GM15510 (cell line): ENCODE data around the gene TEX2.

Source experiments
- POLR2A ChIP-seq: IDR thresholded peaks from 3 replicates; pipeline ENCODE4 v1.6.1; 2011; ENCODE audit warnings: borderline replicate concordance; ENCODE audit not compliant: insufficient read length; ENCODE audit errors: extremely low read depth

Gene TEX2

DNA sequence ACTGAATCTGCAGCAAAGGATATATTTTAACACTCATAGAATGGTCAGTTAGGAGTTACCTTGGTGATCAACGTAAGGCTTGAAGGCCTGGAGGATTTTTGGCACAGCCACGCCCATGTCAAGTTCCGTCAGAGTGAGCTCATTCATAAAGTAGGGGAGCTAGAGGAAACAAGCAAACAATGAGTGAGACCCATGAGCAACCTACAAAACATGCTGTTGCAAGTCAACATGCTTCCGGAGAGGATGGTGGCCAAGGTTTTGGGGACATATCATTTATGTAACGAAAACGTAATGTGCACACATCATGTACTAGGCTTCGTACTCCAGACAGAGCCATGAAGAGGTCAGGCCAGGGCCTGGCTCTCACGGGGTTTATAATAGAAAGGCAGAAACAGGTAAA lies 92.0 kb downstream of the TEX2 start:
- TF ChIP-seq POLR2A = no peak

- TF ChIP-seq POLR2A = no peak
These were observed 92.8 kb downstream of the TEX2 start for GRCh38 chr17:64170286-64170685.

DNA sequence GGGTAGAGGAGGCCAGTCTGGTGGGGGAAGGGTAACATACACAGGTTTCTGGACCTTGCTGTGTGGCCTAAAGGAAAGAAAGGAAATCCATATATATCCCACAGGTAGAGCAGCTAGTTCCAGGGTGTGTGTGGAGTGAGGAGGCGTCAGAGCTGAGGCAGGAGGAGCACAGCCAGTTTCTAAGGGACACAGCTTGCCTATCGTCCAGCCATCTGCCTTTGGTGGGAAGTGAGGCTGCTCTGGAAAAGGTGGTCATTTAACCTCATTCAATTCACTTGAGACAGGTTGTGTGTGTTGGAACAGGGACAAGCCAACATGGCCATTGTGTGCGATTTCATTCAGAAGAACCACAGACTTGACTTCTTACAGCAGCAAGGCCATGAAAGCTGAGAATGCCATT lies 96.2 kb downstream of the TEX2 start:
- no peak for TF ChIP-seq POLR2A

GRCh38 chr17:64165347-64165746 lies 97.7 kb downstream of the TEX2 start:
- TF ChIP-seq POLR2A = no peak

DNA sequence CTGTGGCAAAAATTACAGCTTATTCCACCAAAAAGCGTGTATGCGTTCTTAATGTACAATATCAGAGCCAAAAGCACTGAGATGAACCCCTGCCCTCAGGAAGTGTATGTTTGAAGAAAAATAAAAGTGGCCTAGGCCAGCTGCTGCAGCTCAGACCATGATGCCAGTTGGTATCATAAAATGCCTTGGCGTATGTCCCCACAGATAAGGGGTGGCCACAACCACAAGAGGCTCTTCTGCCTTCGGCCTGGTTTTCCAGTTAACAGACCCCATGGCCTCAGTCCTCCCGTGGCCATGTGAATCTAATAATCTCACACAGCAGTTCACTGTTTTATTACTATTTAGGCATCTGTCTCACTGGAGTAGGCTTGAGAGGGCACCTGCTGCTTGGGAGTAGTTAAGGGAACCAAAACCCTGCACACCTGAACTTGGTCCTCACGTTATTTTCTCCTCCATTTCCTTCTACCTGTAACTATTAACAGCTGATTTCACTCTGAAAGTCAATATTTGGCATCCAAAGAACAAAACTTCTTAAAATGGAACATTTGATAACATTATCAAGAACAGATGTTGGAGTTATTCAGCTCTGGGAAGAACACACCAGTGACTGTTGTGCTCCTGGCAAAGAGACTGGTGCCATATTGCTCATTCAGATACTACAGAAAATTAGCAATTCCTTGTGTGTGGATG lies 98.3 kb downstream of the TEX2 start:
- no peak for TF ChIP-seq POLR2A

DNA sequence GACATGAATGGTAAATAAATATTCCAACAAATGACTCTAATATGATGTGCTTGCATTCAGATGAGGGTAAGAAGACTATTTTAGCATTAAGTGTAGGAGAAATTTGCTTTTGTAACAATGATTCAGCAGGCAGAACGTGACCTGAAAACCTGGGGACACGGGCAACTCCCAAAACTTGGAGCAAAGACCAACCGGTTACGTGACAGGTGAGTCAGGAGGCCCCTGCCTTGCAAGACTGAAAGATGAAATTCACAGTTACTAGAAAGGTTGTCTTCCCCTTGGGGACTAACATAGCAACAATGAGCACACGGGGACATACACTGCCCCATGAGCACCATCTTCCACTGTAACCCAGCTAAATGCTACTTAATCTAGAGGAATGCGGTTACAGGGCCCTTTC lies 99.6 kb downstream of the TEX2 start:
- no peak for TF ChIP-seq POLR2A

- no peak for TF ChIP-seq POLR2A
These were observed 100.5 kb downstream of the TEX2 start for GRCh38 chr17:64162554-64162953.

DNA sequence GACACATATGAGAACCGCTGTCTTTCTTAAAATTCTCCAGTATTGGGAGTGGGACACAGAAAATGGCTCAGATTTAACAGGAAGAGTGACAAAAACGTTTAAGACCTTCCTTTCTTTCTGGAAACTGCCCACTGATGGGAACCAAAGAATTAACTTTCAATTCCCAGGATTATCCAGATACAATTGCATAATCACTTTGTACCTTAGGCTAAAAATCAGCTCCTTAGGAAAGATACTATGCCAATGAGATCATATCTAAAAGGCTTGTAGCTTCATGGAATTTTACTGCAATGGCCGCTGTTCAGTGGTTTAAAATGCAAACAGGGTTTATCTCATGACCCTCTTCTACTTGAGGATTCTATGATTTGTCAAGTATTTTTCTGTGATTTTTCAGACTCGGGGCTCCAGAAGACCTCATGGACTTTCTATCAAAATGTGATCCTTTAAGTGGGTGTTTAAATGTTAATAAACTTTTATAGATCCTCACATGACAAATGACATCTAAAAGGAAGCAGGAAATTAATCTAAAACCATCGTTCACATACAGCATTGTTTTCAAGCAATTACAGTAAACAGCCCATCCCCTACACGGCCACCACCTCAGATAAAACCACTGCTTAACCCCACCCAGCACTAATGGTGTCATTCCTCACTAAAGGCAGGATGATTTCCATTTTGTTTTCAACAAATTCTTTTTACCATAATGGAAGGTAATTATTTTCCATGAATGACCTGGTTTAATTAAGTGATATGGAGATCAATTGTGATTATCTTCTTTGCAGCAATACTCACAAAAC lies 101.5 kb downstream of the TEX2 start:
- TF ChIP-seq POLR2A = no peak

DNA sequence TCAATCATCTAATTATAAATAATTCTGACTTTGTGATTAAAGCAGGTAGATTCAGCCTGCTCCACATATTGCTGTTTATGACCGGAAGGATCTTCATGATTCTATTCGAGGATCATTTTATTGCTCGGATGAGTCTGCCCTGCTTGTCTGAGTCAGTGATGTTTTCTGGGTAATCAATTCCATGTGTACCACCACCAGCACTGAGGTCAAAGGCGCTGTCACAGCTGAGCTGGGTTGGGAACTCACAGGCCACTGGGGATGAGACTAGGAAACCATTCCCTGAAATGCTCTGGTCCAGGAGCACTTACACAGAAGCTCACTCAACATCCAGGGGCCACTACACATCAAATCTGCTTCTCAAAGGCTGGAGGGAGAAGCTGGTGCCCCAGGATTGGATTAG lies 102.7 kb downstream of the TEX2 start:
- TF ChIP-seq POLR2A = no peak

GRCh38 chr17:64158831-64159590 lies 104.0 kb downstream of the TEX2 start:
- no peak for TF ChIP-seq POLR2A

- no peak for TF ChIP-seq POLR2A
These were observed 104.7 kb downstream of the TEX2 start for GRCh38 chr17:64158406-64158805.

- TF ChIP-seq POLR2A = no peak
These were observed 105.3 kb downstream of the TEX2 start for GRCh38 chr17:64157669-64158180.

- TF ChIP-seq POLR2A = no peak
These were observed 106.4 kb downstream of the TEX2 start for GRCh38 chr17:64156670-64157069.

DNA sequence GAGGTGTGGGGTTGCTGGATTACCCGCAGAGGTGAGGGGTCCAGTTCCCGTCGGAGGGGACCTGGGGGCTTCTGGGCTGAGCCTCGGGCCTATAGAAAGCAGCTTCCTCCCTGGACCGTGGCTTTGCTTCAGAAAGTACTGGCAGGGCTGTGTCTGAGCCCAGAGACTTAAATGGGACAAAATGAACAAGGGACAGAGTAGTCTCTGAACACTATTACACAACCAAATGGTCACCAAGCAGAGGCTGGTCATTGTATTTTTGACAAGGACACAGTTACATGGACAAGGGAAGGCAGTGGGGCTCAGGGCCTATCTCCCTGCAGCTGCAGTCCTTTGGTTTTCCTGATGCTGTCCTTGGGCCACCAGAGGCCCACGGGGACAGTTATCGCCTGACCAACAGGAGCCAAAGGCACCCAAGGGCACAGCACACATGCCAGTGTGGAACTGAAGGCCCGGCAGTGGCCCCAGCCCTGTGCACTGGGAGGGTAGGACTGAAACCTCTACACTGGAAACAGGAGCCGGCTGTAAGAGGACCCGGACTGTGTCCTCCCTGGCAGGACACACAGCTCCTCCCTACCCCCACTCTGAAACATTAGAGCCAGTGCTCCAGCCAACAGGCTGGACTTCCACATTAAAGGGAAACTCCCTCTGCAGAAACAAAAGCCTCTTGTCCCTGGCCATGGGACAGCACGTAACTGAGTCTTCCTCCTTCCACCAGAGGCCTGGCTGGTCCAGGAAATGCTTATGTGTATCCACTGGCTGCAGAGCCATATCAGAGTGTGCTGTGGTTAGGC lies 107.1 kb downstream of the TEX2 start:
- TF ChIP-seq POLR2A = no peak
